OCI-LY3 (cell line): Measurements from ENCODE around the gene RDX.
A peak's percentile ranks its signal among the peaks of the same experiment; 100 is the strongest.

Experiments used
- H2AFZ ChIP-seq: fragments of 200-600, 300-600 bp; shearing (Covaris generic); 2 replicates; pipeline ENCODE4 v1.6.0; 2014; ENCODE audit warnings: antibody characterized with exemption, low read depth, low read length
- H3K27ac ChIP-seq: fragments of 200-600, 300-600 bp; sonication (generic); 2 replicates; pipeline ENCODE4 v1.5.1; 2014; ENCODE audit warnings: mild to moderate bottlenecking, low read length, moderate library complexity, mixed read lengths
- H3K27me3 ChIP-seq: fragments of 200-600, 300-600 bp; sonication (generic); 2 replicates; pipeline ENCODE4 v1.6.1; 2014; ENCODE audit warnings: low read depth, low read length, mixed read lengths
- H3K36me3 ChIP-seq: fragments of 200-600, 300-600 bp; sonication (generic); replicated peaks from 2 replicates; pipeline ENCODE3; 2014; ENCODE audit warnings: low read depth, low read length, mixed read lengths
- H3K4me1 ChIP-seq: fragments of 300-600, 200-600 bp; sonication (generic); 2 replicates; pipeline ENCODE4 v1.6.1; 2014; ENCODE audit warnings: low read length, mixed read lengths
- H3K4me2 ChIP-seq: fragments of 200-600, 300-600 bp; sonication (generic); 2 replicates; pipeline ENCODE4 v1.6.1; 2014; ENCODE audit warnings: low read length, mixed read lengths
- H3K4me3 ChIP-seq: fragments of 300-600, 200-600 bp; sonication (generic); 2 replicates; pipeline ENCODE4 v1.5.1; 2014; ENCODE audit warnings: antibody characterized with exemption, mild to moderate bottlenecking, low read length, moderate library complexity
- H3K79me2 ChIP-seq: fragments of 300-600, 200-600 bp; shearing (Covaris generic); 2 replicates; pipeline ENCODE4 v1.6.1; 2014; ENCODE audit warnings: mild to moderate bottlenecking, low read length, mixed read lengths
- H3K9ac ChIP-seq: fragments of 300-600, 200-600 bp; shearing (Covaris generic); 2 replicates; pipeline ENCODE4 v1.6.0; 2014; ENCODE audit warnings: mild to moderate bottlenecking, low read length, moderate library complexity
- H3K9me3 ChIP-seq: fragments of 200-600, 300-600 bp; shearing (Covaris generic); 2 replicates; pipeline ENCODE4 v1.6.1; 2014; ENCODE audit warnings: low read length, mixed read lengths; ENCODE audit not compliant: insufficient read depth
- H4K20me1 ChIP-seq: fragments of 200-600, 300-600 bp; sonication (generic); 2 replicates; pipeline ENCODE4 v1.6.1; 2016; ENCODE audit warnings: low read length, mixed read lengths; ENCODE audit not compliant: insufficient read depth
- EZH2phosphoT487 ChIP-seq: fragments of 200-600 bp; shearing (Covaris generic); IDR thresholded peaks from 2 replicates; pipeline ENCODE4 v1.6.1; 2018; ENCODE audit warnings: antibody characterized with exemption, mixed run types, low read depth
- TF ChIP-seq, protein P1 (sequence below): fragments of 200-600, 300-600 bp; sonication (generic); IDR thresholded peaks from 2 replicates; pipeline ENCODE4 v1.5.1; 2014; ENCODE audit warnings: antibody characterized with exemption, low read length, low read depth

RDX gene

DNA sequence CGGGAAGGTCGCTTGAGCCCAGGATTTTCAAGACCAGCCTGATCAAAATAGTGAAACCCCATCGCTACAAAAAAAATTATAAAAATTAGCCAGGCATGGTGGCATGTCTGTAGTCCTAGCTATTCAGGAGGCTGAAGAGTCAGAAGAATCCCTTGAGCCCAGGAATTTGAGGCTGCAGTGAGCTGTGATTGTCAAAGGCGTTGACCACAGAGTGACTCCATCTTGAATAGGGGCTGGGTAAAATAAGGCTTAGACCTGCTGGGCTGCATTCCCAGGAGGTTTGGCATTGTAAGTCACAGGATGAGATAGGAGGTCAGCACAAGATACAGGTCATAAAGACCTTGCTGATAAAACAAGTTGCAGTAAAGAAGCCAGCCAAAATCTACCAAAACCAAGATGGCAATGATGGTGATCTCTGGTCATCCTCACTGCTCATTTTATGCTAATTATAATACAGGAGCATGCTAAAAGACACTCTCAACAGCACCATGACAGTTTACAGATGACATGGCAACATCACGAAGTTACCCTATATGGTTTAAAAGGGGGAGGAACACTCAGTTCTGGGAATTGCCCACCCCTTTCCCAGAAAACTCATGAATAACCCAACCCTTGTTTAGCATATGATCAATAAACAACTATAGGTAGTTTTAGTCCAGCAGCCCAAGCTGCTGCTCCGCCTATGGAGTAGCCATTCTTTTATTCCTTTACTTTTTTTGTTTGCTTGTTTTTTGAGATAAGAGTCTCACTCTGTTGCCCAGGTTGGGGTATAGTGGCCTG, 2.8 kb upstream of the RDX start:
- Histone ChIP-seq H3K27me3 (no peaks in the 10 kb centered on the region), H3K27ac (no peak overlapping the region), H3K4me2 (no peak overlapping the region), H3K79me2 (peaks cover 19% of the 10 kb centered on the region), H4K20me1 (peaks cover 14% of the 10 kb centered on the region), H3K9ac (no peak overlapping the region), H3K4me1 (peaks cover 24% of the 10 kb centered on the region), H2AFZ (no peak overlapping the region), H3K9me3 (no peaks in the 10 kb centered on the region), H3K4me3 (no peak overlapping the region), H3K36me3 (no peaks in the 10 kb centered on the region)
- TF ChIP-seq EZH2phosphoT487: no peak
- TF ChIP-seq, protein P1, sequence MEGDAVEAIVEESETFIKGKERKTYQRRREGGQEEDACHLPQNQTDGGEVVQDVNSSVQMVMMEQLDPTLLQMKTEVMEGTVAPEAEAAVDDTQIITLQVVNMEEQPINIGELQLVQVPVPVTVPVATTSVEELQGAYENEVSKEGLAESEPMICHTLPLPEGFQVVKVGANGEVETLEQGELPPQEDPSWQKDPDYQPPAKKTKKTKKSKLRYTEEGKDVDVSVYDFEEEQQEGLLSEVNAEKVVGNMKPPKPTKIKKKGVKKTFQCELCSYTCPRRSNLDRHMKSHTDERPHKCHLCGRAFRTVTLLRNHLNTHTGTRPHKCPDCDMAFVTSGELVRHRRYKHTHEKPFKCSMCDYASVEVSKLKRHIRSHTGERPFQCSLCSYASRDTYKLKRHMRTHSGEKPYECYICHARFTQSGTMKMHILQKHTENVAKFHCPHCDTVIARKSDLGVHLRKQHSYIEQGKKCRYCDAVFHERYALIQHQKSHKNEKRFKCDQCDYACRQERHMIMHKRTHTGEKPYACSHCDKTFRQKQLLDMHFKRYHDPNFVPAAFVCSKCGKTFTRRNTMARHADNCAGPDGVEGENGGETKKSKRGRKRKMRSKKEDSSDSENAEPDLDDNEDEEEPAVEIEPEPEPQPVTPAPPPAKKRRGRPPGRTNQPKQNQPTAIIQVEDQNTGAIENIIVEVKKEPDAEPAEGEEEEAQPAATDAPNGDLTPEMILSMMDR: no peak

DNA sequence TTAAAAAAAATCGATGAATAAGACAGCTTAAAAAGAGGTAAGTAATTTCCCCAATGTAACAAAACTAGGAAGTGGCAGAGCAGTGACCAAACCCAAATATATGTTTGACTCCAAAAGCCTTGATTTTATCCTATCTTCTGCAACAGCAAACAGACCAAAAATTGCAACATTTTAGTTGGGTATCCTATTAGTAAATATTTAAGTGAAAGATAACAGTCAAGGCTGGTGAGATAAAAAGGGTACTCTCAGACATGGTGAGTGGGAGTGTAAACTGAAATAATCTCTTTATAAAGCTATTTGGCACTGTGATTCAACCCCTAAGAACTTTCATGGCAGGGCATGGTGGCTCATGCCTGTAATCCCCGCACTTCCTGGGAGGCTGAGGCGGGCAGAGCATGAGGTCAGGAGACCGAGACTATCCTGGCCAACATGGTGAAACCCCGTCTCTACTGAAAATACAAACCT, 1.9 kb upstream of the RDX start:
- H4K20me1 ChIP-seq: peaks cover 23% of the 10 kb centered on the region
- H3K4me1 ChIP-seq: peaks cover 26% of the 10 kb centered on the region
- H3K4me2 ChIP-seq: no peak overlapping the region
- H3K27me3 ChIP-seq: no peaks in the 10 kb centered on the region
- no peak overlapping the region for H2AFZ ChIP-seq
- no peaks in the 10 kb centered on the region for H3K9me3 ChIP-seq
- no peak overlapping the region for H3K4me3 ChIP-seq
- no peak overlapping the region for H3K27ac ChIP-seq
- TF ChIP-seq, protein P1: no peak
- no peak for TF ChIP-seq EZH2phosphoT487
- H3K9ac ChIP-seq: no peak overlapping the region
- no peaks in the 10 kb centered on the region for H3K36me3 ChIP-seq
- H3K79me2 ChIP-seq: peaks cover 28% of the 10 kb centered on the region

DNA sequence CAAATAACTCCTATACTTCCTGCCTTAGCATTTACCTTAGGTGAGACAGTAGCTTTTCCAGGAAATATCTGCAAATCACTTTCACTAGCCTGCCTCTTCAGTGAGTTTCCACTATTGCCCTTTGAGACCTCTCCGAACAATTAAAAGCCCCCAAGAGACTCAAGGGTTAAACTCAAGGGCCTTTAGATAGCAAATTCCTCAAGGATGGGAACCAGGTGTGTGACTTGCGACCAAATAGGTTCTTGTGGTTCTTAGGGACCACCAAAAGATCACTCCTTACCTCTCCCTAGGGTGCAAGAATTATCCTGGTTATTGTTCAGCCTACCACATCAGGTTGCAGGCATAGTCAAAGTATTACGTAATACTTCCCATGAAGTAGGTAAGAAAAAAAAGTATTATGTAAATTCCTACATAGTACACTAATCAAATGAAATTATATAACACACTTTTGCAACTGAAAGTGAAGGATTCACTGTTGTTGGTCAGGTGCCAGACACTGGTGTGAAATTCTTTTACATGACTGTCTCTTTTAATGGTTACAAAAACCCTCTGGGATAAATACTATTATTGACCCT, 1.4 kb upstream of the RDX start:
- no peak for TF ChIP-seq EZH2phosphoT487
- TF ChIP-seq, protein P1: no peak
- Histone ChIP-seq H2AFZ (no peak overlapping the region), H3K4me3 (no peak overlapping the region), H3K4me1 (peaks cover 26% of the 10 kb centered on the region), H4K20me1 (peaks cover 28% of the 10 kb centered on the region), H3K9me3 (no peaks in the 10 kb centered on the region), H3K36me3 (no peaks in the 10 kb centered on the region), H3K79me2 (peaks cover 33% of the 10 kb centered on the region), H3K27ac (no peak overlapping the region), H3K4me2 (no peak overlapping the region), H3K27me3 (no peaks in the 10 kb centered on the region), H3K9ac (no peak overlapping the region)

DNA sequence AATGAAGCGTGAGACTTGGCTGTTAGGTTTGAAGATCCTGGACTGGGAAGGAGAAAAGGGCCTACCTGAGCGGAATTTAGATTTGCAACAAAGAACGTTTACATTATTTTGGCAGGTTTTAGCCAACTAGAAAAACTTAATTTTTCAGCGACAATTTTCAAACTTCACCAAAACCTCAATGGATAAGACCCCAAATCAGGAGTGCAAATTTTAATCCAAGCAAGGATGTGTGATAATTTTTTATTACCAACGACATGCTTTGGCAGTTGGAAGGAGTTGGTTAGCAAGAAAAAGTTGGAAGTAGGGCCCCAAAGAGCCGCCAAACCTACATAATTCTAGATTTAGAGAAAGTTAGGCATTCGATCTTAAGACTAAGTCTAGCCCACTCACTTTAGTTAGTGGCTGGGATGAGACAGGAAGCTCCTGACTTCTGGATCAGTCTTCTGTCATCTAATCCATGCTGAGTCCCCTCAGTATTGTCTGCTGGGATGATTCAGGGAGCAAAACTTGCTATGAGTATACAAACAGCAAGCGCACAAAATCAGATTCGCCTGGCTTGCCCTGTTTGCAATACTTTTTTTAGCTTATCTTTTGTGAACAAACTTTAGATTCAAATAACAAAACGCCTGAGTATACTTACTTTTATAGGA, 787 bp upstream of the RDX start:
- Histone ChIP-seq H3K27me3 (no peaks in the 10 kb centered on the region), H4K20me1 (peaks cover 33% of the 10 kb centered on the region), H3K4me2 (peak overlapping the region; percentile 69), H3K79me2 (peaks cover 39% of the 10 kb centered on the region), H3K9ac (peak overlapping the region; percentile 61), H3K4me3 (peak overlapping the region; percentile 97), H3K9me3 (no peaks in the 10 kb centered on the region), H3K27ac (no peak overlapping the region), H2AFZ (peak overlapping the region; percentile 33), H3K4me1 (peaks cover 26% of the 10 kb centered on the region), H3K36me3 (no peaks in the 10 kb centered on the region)
- no peak for TF ChIP-seq EZH2phosphoT487
- TF ChIP-seq, protein P1: no peak
